Testis (tissue), 2 donors: ENCODE data around the gene REEP5.
"Not testable (repeated sequence)": the region's sequence is repeated elsewhere in the genome, so short reads cannot be mapped to it uniquely, and the experiment has no call there.

Experiments used
- CTCF ChIP-seq, 3 experiments: fragments of 450-650 bp in 2 of 3; fragments of 200-600 bp in 1 of 3; sonication (generic) in 1 of 3; IDR thresholded peaks; one replicate each; pipeline ENCODE4 v1.5.1; 2016 to 2019; ENCODE audit warnings: antibody characterized with exemption in 3 of 3, mild to moderate bottlenecking in 2 of 3, moderate library complexity in 1 of 3
- POLR2A ChIP-seq: fragments of 450-650 bp; IDR thresholded peaks from one replicate; pipeline ENCODE4 v1.6.1; 2017; ENCODE audit warnings: antibody characterized with exemption, mild to moderate bottlenecking, moderate library complexity

GRCh38 chr5:112959872-112960271 lies 37.8 kb upstream of the REEP5 start:
- TF ChIP-seq POLR2A; CTCF (IDR thresholded peaks at IDR 0.05): not testable (repeated sequence)
